HG02981 (cell line): ENCODE data around the gene TAPBP.

Experiments used
- ATAC-seq: cut with Tn5 transposase; IDR thresholded peaks from one replicate; pipeline ENCODE4 v1.9.1; 2021; ENCODE audit warnings: mild to moderate bottlenecking, moderate library complexity; ENCODE audit not compliant: unreplicated experiment

TAPBP gene

GRCh38 chr6:33249732-33250630 lies 63.9 kb downstream of the TAPBP start:
- peak; percentile 0 for ATAC-seq
